ENCODE data around the gene CCDC192. TPM values are rescaled to one million over a fixed set of nuclear protein-coding genes. Genes with fewer than 3 reads are reported as not detected.

Gene CCDC192
- polyA plus RNA-seq, 2 of the 4 experiments (the other 2 are of a cell fraction), result not detected

- ChIA-PET CTCF (no interaction called here), POLR2A (no interaction called here)
- DNase-seq (ENCODE audit: low read depth in 1 of 2, low spot score in 1 of 2), result no peak
- ATAC-seq, result no peak
- Histone ChIP-seq H3K27ac (no peak overlapping the region), H3K4me3 (no peak overlapping the region), H3K4me1 (peaks cover 18% of the 10 kb centered on the region; the same call in 2 of the 3 replicates), H3K9me3 (peaks cover 4% of the 10 kb centered on the region; the same call in 1 of the 3 replicates), H3K4me2 (no peak overlapping the region)
- no peak for TF ChIP-seq HMGXB4 (CRISPR knock-in tag; IDR thresholded peaks at IDR 0.05; ENCODE audit: borderline replicate concordance)
- no peak for TF ChIP-seq CHD2 (IDR thresholded peaks at IDR 0.05; ENCODE audit: low read length, partially characterized antibody)
- 78% methylated on average over 5 of the region's 5 CpGs for WGBS (ENCODE audit: missing lambda C conversion rate)
- FAIRE-seq, result peak; percentile 32
Measured at GRCh38 chr5:127830829-127831598, 127.8 kb downstream of the CCDC192 start.

- H3K9me3 ChIP-seq, result peaks cover 5% of the 10 kb centered on the region; the same call in 1 of the 3 replicates
- FAIRE-seq, result no peak
- TF ChIP-seq CEBPB (IDR thresholded peaks at IDR 0.05), result no peak
- no peak for TF ChIP-seq NPAS2 (CRISPR knock-in tag; IDR thresholded peaks at IDR 0.05; ENCODE audit: borderline replicate concordance)
- TF ChIP-seq NFE2L2 (conservative IDR thresholded peaks at IDR 0.05; ENCODE audit: low read length), result no peak
- TF ChIP-seq GATA3 (IDR thresholded peaks at IDR 0.05; ENCODE audit: borderline replicate concordance), result no peak
- no peak for TF ChIP-seq RARB (CRISPR knock-in tag; IDR thresholded peaks at IDR 0.05)
- TF ChIP-seq RFX5 (IDR thresholded peaks at IDR 0.05), result no peak
- no peak for TF ChIP-seq ZSCAN20 (CRISPR knock-in tag; IDR thresholded peaks at IDR 0.05)
- TF ChIP-seq HES2 (IDR thresholded peaks at IDR 0.05), result no peak
- TF ChIP-seq SREBF2 (IDR thresholded peaks at IDR 0.05), result no peak
- no peak for TF ChIP-seq FOXS1 (CRISPR knock-in tag; IDR thresholded peaks at IDR 0.05)
- TF ChIP-seq EP300 (IDR thresholded peaks at IDR 0.05), result no peak
- TF ChIP-seq BHLHE40 (IDR thresholded peaks at IDR 0.05; ENCODE audit: low read depth, low read length), result no peak
- TF ChIP-seq HOXB5 (CRISPR knock-in tag; IDR thresholded peaks at IDR 0.05), result no peak
- no peak for TF ChIP-seq HOXB13 (CRISPR knock-in tag; IDR thresholded peaks at IDR 0.05; ENCODE audit: low read depth)
- no peak overlapping the region for H3K27ac ChIP-seq
- ChIA-PET POLR2A (no interaction called here), CTCF (interaction anchor here (1.0 kb wide), 1 partner anchor 10 kb away, joined by 3 read pairs; no protein-coding TSS in a partner anchor)
- WGBS (ENCODE audit: missing lambda C conversion rate), result 88% methylated on average over 5 of the region's 5 CpGs
- H3K4me1 ChIP-seq, result peaks cover 18% of the 10 kb centered on the region; the same call in 2 of the 3 replicates
- no peak for ATAC-seq
- H3K4me2 ChIP-seq, result no peak overlapping the region
- no peak for DNase-seq (ENCODE audit: low read depth in 1 of 2, low spot score in 1 of 2)
- no peak overlapping the region for H3K4me3 ChIP-seq
Measured at GRCh38 chr5:127832067-127832466, 128.9 kb downstream of the CCDC192 start.

GRCh38 chr5:127834094-127834531, 130.9 kb downstream of the CCDC192 start:
- peaks cover 18% of the 10 kb centered on the region; the same call in 2 of the 3 replicates for H3K4me1 ChIP-seq
- DNase-seq (ENCODE audit: low read depth in 1 of 2, low spot score in 1 of 2), result peak in 1 of 2 experiments; percentile 40
- H3K27ac ChIP-seq, result peak overlapping the region in 1 of 2 experiments; percentile 3; a peak in 1 of 6 replicates
- peak overlapping the region; percentile 64 for H3K4me2 ChIP-seq
- no peak for FAIRE-seq
- no peak overlapping the region for H3K4me3 ChIP-seq
- peaks cover 10% of the 10 kb centered on the region; the same call in 1 of the 3 replicates for H3K9me3 ChIP-seq
- ATAC-seq, result peak; percentile 70 to 79; a peak in 4 of 6 replicates
- TF ChIP-seq SMC3 (IDR thresholded peaks at IDR 0.05) (peak; percentile 10; the same call in 1 of the 3 replicates), CTCF (IDR thresholded peaks at IDR 0.05) (peak; percentile 11; the same call in 1 of the 3 replicates), RAD21 (conservative IDR thresholded peaks at IDR 0.05 in 1 of 2, IDR thresholded peaks at IDR 0.05 in 1 of 2) (peak; percentile 16 to 26; a peak in 3 of 5 replicates), JUN (IDR thresholded peaks at IDR 0.05) (no peak)
- 7% methylated on average over 2 of the region's 2 CpGs for WGBS (ENCODE audit: missing lambda C conversion rate)
- ChIA-PET CTCF (interaction anchor here (0.6 to 2.6 kb wide), 4 partner anchors 8 to 378 kb away, joined by 3 to 8 read pairs (median 5); no protein-coding TSS in a partner anchor), POLR2A (no interaction called here)
